DMS79 (cell line): ENCODE measurements around the gene ZNRF2.

Experiments used
- DNase-seq: peaks from one replicate; lab custom pipeline; 2025; lab: John Stamatoyannopoulos, UW

Gene ZNRF2

DNA sequence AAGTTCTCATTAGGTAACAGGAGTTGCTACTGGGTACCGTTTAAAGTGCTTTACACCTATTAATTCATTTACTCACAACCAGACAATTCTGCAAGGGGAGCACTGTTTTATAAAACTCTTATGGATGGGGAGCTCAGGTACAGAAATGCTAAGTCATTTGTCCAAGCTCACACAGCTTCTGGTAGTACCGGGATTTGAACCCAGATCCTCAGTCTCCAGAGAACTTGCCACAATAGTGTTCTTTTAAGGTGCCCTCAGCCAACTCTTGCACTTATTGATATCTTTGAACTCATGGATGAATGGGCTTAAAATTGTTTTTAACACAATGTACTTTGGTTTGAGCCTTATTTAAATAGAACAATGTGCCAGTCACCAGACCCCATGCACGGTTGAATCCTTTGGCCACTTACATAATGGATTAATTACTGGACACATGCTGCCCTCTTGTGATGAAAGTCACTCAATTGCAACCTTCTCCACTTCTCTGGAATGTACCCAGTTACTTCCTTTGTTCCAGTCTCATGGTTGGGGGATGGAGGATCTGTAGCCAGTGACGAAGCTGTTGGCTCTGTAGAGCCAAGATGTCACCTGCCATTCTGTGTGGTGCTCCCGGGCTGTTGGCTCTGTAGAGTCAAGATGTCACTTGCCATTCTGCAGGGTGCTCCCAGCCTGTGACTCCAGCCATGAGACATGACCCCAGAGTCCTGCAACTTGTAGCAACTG is 128.5 kb downstream of the ZNRF2 start:
- no peak for DNase-seq

GRCh38 chr7:30413864-30414263 is 129.5 kb downstream of the ZNRF2 start:
- DNase-seq: no peak
